HG03469 (cell line): ENCODE results near the gene SMIM28.
"Not testable (repeated sequence)": the region's sequence is repeated elsewhere in the genome, so short reads cannot be mapped to it uniquely, and the experiment has no call there.

Source experiments
- ATAC-seq: cut with Tn5 transposase; IDR thresholded peaks from one replicate; pipeline ENCODE4 v1.9.1; 2021; ENCODE audit warnings: mild to moderate bottlenecking, moderate library complexity, moderate number of reproducible peaks; ENCODE audit not compliant: unreplicated experiment

The SMIM28 gene

GRCh38 chr6:138377844-138378243 lies at the start of gene SMIM28:
Gene SMIM28 (plus strand): TSS chr6:138377905. CDS start chr6:138378073, 168 bp downstream.
- ATAC-seq, result no peak

GRCh38 chr6:138328210-138328609 lies 49.5 kb upstream of the SMIM28 start:
- ATAC-seq, result no peak

GRCh38 chr6:138330763-138331162 lies 46.9 kb upstream of the SMIM28 start:
- no peak for ATAC-seq

- no peak for ATAC-seq
These were observed 46.3 kb upstream of the SMIM28 start for GRCh38 chr6:138331444-138331843.

GRCh38 chr6:138331984-138332383 lies 45.7 kb upstream of the SMIM28 start:
- ATAC-seq, result no peak

GRCh38 chr6:138334000-138334399 lies 43.7 kb upstream of the SMIM28 start:
- no peak for ATAC-seq

- ATAC-seq, result no peak
These were observed 42.7 kb upstream of the SMIM28 start for GRCh38 chr6:138334963-138335362.

GRCh38 chr6:138336221-138336620 lies 41.5 kb upstream of the SMIM28 start:
- no peak for ATAC-seq

GRCh38 chr6:138337076-138337475 lies 40.6 kb upstream of the SMIM28 start:
- no peak for ATAC-seq

GRCh38 chr6:138339024-138339423 lies 38.7 kb upstream of the SMIM28 start:
- ATAC-seq, result no peak

GRCh38 chr6:138341176-138341575 lies 36.5 kb upstream of the SMIM28 start:
- ATAC-seq, result no peak

- ATAC-seq, result no peak
These were observed 34.6 kb upstream of the SMIM28 start for GRCh38 chr6:138343112-138343511.

- ATAC-seq, result no peak
These were observed 32.0 kb upstream of the SMIM28 start for GRCh38 chr6:138345565-138346285.

- no peak for ATAC-seq
These were observed 31.2 kb upstream of the SMIM28 start for GRCh38 chr6:138346302-138347195.

- no peak for ATAC-seq
These were observed 29.8 kb upstream of the SMIM28 start for GRCh38 chr6:138347864-138348263.

GRCh38 chr6:138349891-138350290 lies 27.8 kb upstream of the SMIM28 start:
- no peak for ATAC-seq

GRCh38 chr6:138357928-138358327 lies 19.8 kb upstream of the SMIM28 start:
- ATAC-seq, result no peak

GRCh38 chr6:138368684-138369083 lies 9.0 kb upstream of the SMIM28 start:
- not testable (repeated sequence) for ATAC-seq

GRCh38 chr6:138370631-138371451 lies 6.9 kb upstream of the SMIM28 start:
- ATAC-seq, result no peak

GRCh38 chr6:138371452-138371711 lies 6.3 kb upstream of the SMIM28 start:
- ATAC-seq, result no peak

GRCh38 chr6:138371720-138372119 lies 6.0 kb upstream of the SMIM28 start:
- ATAC-seq, result no peak
